Small intestine (tissue), 7 donors: ENCODE data around the gene LLGL2. TPM values are rescaled to one million over a fixed set of nuclear protein-coding genes. Genes with fewer than 3 reads are reported as not detected.

Source experiments
- DNase-seq, 2 donors: peaks; one replicate each; pipeline versions ENCODE4 v3.0.0 to v3.0.0-alpha.2; 2013
- FAIRE-seq: peaks from 2 replicates; lab custom pipeline; 2012; peaks lifted over from hg19 to GRCh38; lab: Jason Lieb, UNC
- H3K27ac ChIP-seq, 3 donors: one replicate each; pipeline ENCODE4 v1.5.1; 2013; ENCODE audit warnings: low read length in 2 of 3, mild to moderate bottlenecking in 2 of 3, control low read depth in 1 of 3, inconsistent platforms in 1 of 3, low read depth in 1 of 3, moderate library complexity in 1 of 3
- H3K27me3 ChIP-seq, 3 donors: one replicate each; pipeline ENCODE4 v1.6.1; 2013; ENCODE audit warnings: low read length in 3 of 3, inconsistent platforms in 1 of 3; ENCODE audit not compliant: control insufficient read depth in 3 of 3, insufficient read depth in 3 of 3
- H3K36me3 ChIP-seq, 3 donors: one replicate each; pipeline ENCODE4 v1.6.1; 2013; ENCODE audit warnings: low read length in 3 of 3, inconsistent platforms in 1 of 3, low read depth in 1 of 3, mild to moderate bottlenecking in 1 of 3, moderate library complexity in 1 of 3; ENCODE audit not compliant: control insufficient read depth in 3 of 3, insufficient read depth in 2 of 3
- H3K4me1 ChIP-seq, 3 donors: one replicate each; pipeline ENCODE4 v1.6.1; 2013; ENCODE audit warnings: low read length in 2 of 3, inconsistent platforms in 1 of 3, low read depth in 1 of 3, mild to moderate bottlenecking in 1 of 3, moderate library complexity in 1 of 3; ENCODE audit not compliant: control insufficient read depth in 3 of 3, insufficient read depth in 2 of 3
- H3K4me3 ChIP-seq, 3 donors: one replicate each; pipeline ENCODE4 v1.5.1; 2013; ENCODE audit warnings: low read length in 3 of 3, control low read depth in 1 of 3, inconsistent platforms in 1 of 3, low read depth in 1 of 3, mild to moderate bottlenecking in 1 of 3, moderate library complexity in 1 of 3
- H3K9me3 ChIP-seq, 2 donors: one replicate each; pipeline ENCODE4 v1.6.1; 2013; ENCODE audit warnings: low read depth in 1 of 2, low read length in 1 of 2; ENCODE audit not compliant: control insufficient read depth in 2 of 2, insufficient read depth in 1 of 2
- WGBS, 3 donors: extraction: QIAGEN DNeasy Blood & Tissue Kit; methylation state at CpG; one replicate each; pipeline ENCODE4 v1.1.7; 2013; 5-methylcytosine and 5-hydroxymethylcytosine counted together
- polyA plus RNA-seq, 4 donors: library from polyadenylated mRNA; stranded (reverse) in 3 of 4; unstranded in 1 of 4; fragments of 200-250 nt in 3 of 4; fragments of 120-200 nt in 1 of 4; gene quantifications; one replicate each; pipeline versions ENCODE4 v1.2.1 to v1.2.3, GENCODE V29; 2013
- donor health status: healthy with polysubstance abuse.
- donor health status: control.
- donor health status: control.
- donor health status: Bipolar disorder and iron deficiency.
- donor health status: healthy.

LLGL2 gene
- polyA plus RNA-seq, 4 donors: 140 to 365 (median 244) TPM

DNA sequence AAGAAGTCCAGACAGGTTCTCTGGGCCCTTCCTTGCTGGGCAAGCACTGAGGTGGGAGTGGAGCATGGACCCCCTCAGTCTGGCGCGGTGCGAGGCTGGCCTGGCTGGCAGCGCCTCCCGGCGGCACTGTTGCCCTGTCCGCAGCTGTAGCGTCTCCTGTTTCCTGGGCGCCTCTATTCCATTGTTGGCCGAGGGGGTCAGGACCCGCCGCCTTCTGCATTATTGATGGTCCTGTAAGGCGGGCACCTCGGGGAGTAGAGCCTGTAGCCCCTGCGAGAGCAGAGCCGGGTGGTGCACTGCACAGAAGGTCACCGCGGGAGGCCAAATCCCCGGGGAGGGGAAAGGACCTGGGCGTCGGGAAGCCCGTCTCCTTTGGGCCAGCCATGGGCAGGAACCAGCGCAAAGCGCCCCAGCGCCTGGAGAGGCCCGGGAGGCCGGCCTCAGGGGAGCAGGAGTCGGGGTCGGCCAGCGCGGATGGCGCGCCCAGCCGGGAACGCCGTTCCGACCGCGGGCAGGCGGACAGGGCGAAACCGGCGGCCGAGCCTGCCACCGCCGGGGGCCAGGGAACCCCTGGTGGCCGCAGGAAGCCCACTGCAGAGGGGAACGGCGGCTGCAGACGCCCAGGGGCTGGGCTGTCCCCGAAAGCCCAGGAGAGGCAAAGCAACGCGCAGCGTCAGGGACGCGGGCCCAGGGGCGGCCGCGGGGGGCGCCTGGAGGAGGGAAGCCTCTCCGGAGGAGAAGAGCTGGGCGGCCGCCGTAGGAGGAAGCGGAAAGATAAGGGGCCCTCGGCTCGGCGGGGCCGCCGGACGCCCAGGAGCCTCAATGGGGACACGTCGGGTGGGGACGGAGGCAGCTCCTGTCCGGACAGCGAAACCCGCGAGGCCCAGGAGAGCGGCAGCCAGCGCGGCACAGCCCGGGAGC, 62.4 kb downstream of the LLGL2 start, which contains the start of gene MYO15B:
MYO15B (plus strand) TSS at position 126 of the 921 bp plus-strand sequence; CDS start at position 384, 258 bp downstream.
- Histone ChIP-seq H3K27ac (peak within 1 kb of the TSS; percentile 75 to 94 (median 91)), H3K9me3 (no peaks in the 10 kb centered on the region), H3K27me3 (peaks cover 0 to 4% (median 0%) of the 10 kb centered on the region in 3 donors), H3K4me1 (peaks cover 0 to 17% (median 0%) of the 10 kb centered on the region in 3 donors), H3K36me3 (peaks cover 0 to 30% (median 0%) of the 10 kb centered on the region in 3 donors), H3K4me3 (peak within 1 kb of the TSS; percentile 42 to 69 (median 67))
- FAIRE-seq (no peak), DNase-seq (peak in 1 of 2 donors; percentile 87)
- WGBS, 3 donors: 7 to 37% (median 34%) methylated on average over 50 to 82 of the region's 82 CpGs

DNA sequence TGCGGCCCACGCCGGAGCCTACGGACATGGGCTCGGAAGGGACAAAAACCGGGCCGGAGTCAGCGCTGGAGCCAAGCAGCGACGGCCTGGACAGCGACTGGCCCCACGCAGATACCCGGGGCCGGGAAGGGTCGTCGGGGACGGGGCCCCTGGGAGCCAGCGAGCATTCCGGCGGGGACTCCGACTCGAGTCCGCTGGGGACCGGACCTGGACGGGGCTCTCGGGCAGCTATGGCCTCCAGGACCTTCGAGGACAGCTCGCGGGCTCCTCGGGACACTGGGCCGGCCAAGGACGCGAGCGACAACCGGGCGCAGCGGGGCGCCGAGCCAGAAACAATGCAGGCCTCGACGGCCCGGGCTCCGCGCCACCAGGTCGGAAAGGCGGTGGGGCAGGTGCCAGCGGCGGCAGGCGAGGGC, 63.1 kb downstream of the LLGL2 start:
- Histone ChIP-seq H3K4me3 (peak overlapping the region; percentile 42 to 69 (median 67)), H3K27me3 (peaks cover 0 to 4% (median 0%) of the 10 kb centered on the region in 3 donors), H3K4me1 (peaks cover 0 to 17% (median 0%) of the 10 kb centered on the region in 3 donors), H3K27ac (peak overlapping the region; percentile 75 to 94 (median 91)), H3K36me3 (peaks cover 0 to 30% (median 0%) of the 10 kb centered on the region in 3 donors), H3K9me3 (no peaks in the 10 kb centered on the region)
- 6 to 29% (median 25%) methylated on average over 42 to 49 of the region's 49 CpGs for WGBS, 3 donors
- no peak for FAIRE-seq
- no peak for DNase-seq

DNA sequence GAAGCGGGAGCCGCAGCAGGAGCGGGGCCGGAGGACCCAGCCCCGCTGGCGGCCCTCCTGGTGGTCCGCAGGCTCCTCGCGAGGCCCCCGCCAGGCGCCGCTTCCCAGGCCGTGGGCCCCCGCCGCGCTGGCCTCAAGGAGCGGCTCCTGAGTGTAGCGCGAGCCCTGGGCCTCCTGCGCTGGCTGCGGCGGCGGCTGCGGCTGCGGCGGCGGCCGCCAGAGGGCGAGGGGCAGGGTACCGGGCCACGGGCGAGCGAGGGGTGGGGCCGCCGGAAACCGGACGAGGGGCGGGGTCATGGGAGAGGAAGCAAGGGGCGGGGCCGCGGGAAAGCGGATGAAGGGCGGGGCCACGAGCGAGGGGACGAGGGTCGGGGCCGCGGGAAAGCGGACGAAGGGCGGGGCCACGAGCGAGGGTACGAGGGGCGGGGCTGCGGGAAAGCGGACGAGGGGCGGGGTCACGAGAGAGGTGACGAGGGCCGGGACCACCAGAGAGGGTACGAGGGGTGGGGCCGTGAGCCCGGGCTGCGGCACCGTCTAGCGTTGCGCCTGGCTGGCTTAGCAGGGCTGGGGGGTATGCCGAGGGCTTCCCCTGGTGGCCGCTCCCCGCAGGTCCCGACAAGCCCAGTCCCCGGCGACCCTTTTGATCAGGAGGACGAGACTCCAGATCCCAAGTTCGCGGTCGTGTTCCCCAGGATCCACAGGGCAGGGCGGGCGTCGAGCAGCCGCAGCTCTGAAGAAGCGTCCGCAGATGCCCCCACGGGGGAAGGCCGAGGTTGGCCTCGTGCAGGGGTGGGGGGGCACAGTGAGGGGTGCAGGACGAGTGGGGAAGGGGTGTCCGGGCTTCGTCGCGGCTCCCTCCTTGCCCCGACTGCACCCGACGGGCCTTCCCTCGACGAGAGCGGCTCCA, 63.8 kb downstream of the LLGL2 start:
- Histone ChIP-seq H3K27me3 (peaks cover 0 to 4% (median 0%) of the 10 kb centered on the region in 3 donors), H3K4me1 (peaks cover 0 to 17% (median 0%) of the 10 kb centered on the region in 3 donors), H3K9me3 (no peaks in the 10 kb centered on the region), H3K36me3 (peaks cover 0 to 32% (median 2%) of the 10 kb centered on the region in 3 donors), H3K4me3 (peak overlapping the region; percentile 42 to 72 (median 69)), H3K27ac (peak overlapping the region; percentile 75 to 94 (median 91))
- DNase-seq (peak; percentile 91 to 96), FAIRE-seq (no peak)
- 7 to 28% (median 10%) methylated on average over 46 to 100 of the region's 100 CpGs for WGBS, 3 donors

DNA sequence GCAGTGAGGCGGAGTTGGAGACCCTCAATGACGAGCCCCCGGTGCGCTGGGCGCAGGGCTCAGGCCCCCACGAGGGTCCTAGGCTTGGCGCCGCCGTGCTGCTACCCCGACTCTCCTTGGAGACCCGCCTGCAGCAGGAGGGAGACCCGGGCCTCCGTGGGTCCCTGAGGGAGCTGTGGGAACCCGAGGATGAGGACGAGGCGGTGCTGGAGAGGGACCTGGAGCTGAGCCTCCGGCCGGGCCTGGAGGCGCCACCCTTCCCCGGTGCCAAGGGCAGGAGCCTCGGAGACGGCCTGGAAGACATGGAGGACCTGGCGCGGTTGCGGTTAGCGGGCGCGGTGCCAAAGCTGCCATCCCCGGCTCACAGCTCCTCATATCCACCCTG, 64.4 kb downstream of the LLGL2 start:
- Histone ChIP-seq H3K27ac (no peak overlapping the region), H3K36me3 (peaks cover 0 to 37% (median 2%) of the 10 kb centered on the region in 3 donors), H3K27me3 (peaks cover 0 to 4% (median 0%) of the 10 kb centered on the region in 3 donors), H3K9me3 (no peaks in the 10 kb centered on the region), H3K4me1 (peaks cover 0 to 17% (median 0%) of the 10 kb centered on the region in 3 donors), H3K4me3 (peak overlapping the region in 2 of 3 donors; percentile 38 to 72)
- FAIRE-seq (no peak), DNase-seq (no peak)
- WGBS, 3 donors: 63 to 74% (median 73%) methylated on average over 15 to 29 of the region's 29 CpGs

DNA sequence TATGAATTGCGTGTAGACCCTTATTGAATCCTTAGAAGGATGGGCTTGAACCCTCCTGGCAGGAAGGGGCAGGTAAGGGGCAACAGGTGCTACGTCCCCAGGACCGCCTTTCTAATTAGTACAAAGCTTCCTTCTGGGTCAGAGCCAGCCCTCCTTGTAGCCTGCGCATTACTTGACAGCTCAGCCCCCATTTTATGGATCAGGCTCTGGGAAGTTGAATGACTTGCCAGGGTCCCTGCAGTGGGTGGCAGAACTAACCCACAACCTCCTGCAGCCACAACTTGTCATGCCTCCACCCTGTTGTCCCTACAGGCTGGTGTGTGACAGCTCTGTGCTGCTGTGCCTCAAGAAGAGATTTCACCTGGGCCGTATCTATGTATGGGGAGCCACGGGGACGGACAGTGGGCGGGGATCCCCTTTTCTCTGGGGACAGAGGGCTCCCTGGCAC, 64.8 kb downstream of the LLGL2 start:
- Histone ChIP-seq H3K9me3 (no peaks in the 10 kb centered on the region), H3K27ac (no peak overlapping the region), H3K4me3 (no peak overlapping the region), H3K36me3 (peaks cover 0 to 37% (median 2%) of the 10 kb centered on the region in 3 donors), H3K4me1 (peaks cover 0 to 17% (median 0%) of the 10 kb centered on the region in 3 donors), H3K27me3 (peaks cover 0 to 4% (median 0%) of the 10 kb centered on the region in 3 donors)
- no peak for FAIRE-seq
- whole genome bisulfite sequencing, 3 donors: 64 to 79% (median 75%) methylated on average over 8 of the region's 8 CpGs
- no peak for DNase-seq

DNA sequence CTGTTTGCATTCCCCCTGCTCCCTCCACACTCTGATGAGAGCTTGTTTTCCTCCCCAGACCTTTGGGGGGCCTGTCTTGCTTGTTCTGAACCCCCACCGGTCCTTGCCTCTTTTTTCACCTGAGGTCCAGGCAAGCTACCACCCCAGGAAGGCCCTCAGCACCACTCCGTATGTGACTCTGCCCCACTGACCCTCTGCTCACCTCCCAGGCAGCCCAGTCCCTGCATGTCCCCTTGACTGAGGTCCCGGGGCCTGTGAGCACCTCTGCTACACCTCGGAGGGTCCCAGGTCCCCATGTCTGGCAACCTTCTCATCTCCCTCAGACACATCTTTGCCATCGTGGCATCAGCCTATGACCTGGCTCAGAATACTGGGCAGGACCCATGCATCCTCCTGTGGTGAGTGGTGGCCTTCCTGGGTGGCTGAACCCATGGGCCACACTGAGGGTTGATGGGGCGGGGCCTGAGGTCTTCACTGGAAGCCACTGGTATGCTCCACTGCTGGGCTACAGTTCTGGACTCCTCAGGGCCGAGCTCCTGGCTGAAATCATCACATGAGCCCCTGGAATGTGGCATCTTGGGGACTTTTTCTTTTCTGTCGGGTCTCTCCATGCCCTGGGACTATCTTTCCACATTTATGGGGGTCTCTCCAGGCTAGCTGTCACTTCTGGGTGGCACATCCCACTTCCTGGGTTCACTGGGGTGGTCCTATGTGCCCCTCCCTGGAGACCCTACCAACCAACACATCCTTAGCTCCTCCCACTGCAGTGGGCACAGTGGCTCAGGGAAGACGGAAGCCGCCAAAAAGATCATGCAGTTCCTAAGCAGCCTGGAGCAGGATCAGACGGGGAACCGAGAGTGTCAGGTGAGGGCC, 65.6 kb downstream of the LLGL2 start:
- DNase-seq: no peak
- FAIRE-seq: no peak

DNA sequence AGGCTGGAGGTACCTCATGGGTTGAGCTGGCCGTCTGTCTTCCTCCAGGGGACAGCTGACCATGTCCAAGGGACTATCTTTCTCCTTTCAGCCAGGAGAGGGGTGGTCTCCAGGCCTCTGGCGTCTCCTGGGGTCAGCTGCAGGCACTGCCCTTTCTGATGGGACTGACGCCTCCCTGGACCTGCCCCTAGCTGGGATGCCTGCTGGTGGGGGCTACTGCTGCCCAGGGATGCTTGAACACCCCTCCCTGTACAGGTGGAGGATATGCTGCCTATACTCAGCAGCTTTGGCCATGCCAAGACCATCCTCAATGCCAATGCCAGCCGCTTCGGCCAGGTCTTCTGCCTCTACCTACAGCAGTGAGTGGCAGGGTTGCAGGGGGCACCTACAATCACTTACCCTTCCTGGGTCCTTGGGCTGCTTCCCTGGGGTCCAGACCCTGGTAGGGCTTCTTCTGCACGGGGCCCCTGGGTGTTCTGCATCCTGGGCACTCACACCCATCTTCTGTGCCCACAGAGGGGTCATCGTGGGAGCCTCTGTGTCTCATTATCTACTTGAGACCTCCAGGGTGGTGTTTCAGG, 66.3 kb downstream of the LLGL2 start:
- Histone ChIP-seq H3K27me3 (peaks cover 0 to 4% (median 0%) of the 10 kb centered on the region in 3 donors), H3K27ac (no peak overlapping the region), H3K9me3 (no peaks in the 10 kb centered on the region), H3K36me3 (peaks cover 0 to 43% (median 2%) of the 10 kb centered on the region in 3 donors), H3K4me1 (peaks cover 0 to 17% (median 0%) of the 10 kb centered on the region in 3 donors), H3K4me3 (no peak overlapping the region)
- no peak for DNase-seq
- 87 to 94% (median 90%) methylated on average over 7 of the region's 7 CpGs for WGBS, 3 donors
- no peak for FAIRE-seq

More for the DNA sequence above, 65.6 kb downstream of the LLGL2 start:
- Histone ChIP-seq H3K36me3 (peaks cover 0 to 40% (median 2%) of the 10 kb centered on the region in 3 donors), H3K27ac (no peak overlapping the region), H3K9me3 (no peaks in the 10 kb centered on the region), H3K4me3 (no peak overlapping the region), H3K4me1 (peaks cover 0 to 17% (median 0%) of the 10 kb centered on the region in 3 donors), H3K27me3 (peaks cover 0 to 4% (median 0%) of the 10 kb centered on the region in 3 donors)
- 76 to 90% (median 78%) methylated on average over 12 of the region's 12 CpGs for WGBS, 3 donors
